NCI-H2029 (cell line): ENCODE data around the gene NDUFS3.
"Not testable (repeated sequence)": the region's sequence is repeated elsewhere in the genome, so short reads cannot be mapped to it uniquely, and the experiment has no call there.

Source experiments
- DNase-seq: peaks from one replicate; lab custom pipeline; 2025; lab: John Stamatoyannopoulos, UW

Gene NDUFS3

GRCh38 chr11:47560426-47560825 is 18.4 kb upstream of the NDUFS3 start:
- DNase-seq: no peak

GRCh38 chr11:47562393-47562792 is 16.5 kb upstream of the NDUFS3 start:
- DNase-seq: not testable (repeated sequence)

GRCh38 chr11:47564366-47564765 is 14.5 kb upstream of the NDUFS3 start:
- DNase-seq: not testable (repeated sequence)

GRCh38 chr11:47564933-47565339 is 13.9 kb upstream of the NDUFS3 start:
- no peak for DNase-seq

- DNase-seq: peak; percentile 65
Measured at GRCh38 chr11:47565340-47566148, 13.3 kb upstream of the NDUFS3 start, which contains the start of gene PTPMT1. Gene PTPMT1, plus strand, starts transcription at chr11:47565599. Its CDS starts 24 bp downstream, at chr11:47565623.

- DNase-seq: no peak
Measured at GRCh38 chr11:47566149-47566698, 12.7 kb upstream of the NDUFS3 start.

GRCh38 chr11:47569646-47570045 is 9.2 kb upstream of the NDUFS3 start:
- DNase-seq: no peak

GRCh38 chr11:47570651-47571356 is 8.1 kb upstream of the NDUFS3 start:
- DNase-seq: no peak

- no peak for DNase-seq
Measured at GRCh38 chr11:47571357-47571729, 7.5 kb upstream of the NDUFS3 start.

- no peak for DNase-seq
Measured at GRCh38 chr11:47571895-47572294, 7.0 kb upstream of the NDUFS3 start.

- DNase-seq: no peak
Measured at GRCh38 chr11:47572715-47573255, 6.1 kb upstream of the NDUFS3 start.

- DNase-seq: no peak
Measured at GRCh38 chr11:47573321-47573720, 5.6 kb upstream of the NDUFS3 start.

GRCh38 chr11:47577460-47578041 is 1.3 kb upstream of the NDUFS3 start:
- no peak for DNase-seq

- DNase-seq: no peak
Measured at GRCh38 chr11:47583844-47584243, 5.0 kb downstream of the NDUFS3 start.

- DNase-seq: no peak
Measured at GRCh38 chr11:47586098-47586855, 7.4 kb downstream of the NDUFS3 start, which contains the start of gene FAM180B. Gene FAM180B, plus strand, starts transcription at chr11:47586678. Its CDS starts 91 bp downstream, at chr11:47586769.

- no peak for DNase-seq
Measured at GRCh38 chr11:47587039-47587716, 8.3 kb downstream of the NDUFS3 start.

- DNase-seq: no peak
Measured at GRCh38 chr11:47587723-47588326, 9.0 kb downstream of the NDUFS3 start.

GRCh38 chr11:47589118-47589517 is 10.2 kb downstream of the NDUFS3 start:
- no peak for DNase-seq

GRCh38 chr11:47589584-47589976 is 10.7 kb downstream of the NDUFS3 start:
- no peak for DNase-seq
